GM21529 (cell line): Measurements from ENCODE around the gene ARCN1.
"Not testable (repeated sequence)": the region's sequence is repeated elsewhere in the genome, so short reads cannot be mapped to it uniquely, and the experiment has no call there.

Source experiments
- ATAC-seq: cut with Tn5 transposase; IDR thresholded peaks from one replicate; pipeline ENCODE4 v1.9.1; 2021; ENCODE audit not compliant: unreplicated experiment

Gene ARCN1

DNA sequence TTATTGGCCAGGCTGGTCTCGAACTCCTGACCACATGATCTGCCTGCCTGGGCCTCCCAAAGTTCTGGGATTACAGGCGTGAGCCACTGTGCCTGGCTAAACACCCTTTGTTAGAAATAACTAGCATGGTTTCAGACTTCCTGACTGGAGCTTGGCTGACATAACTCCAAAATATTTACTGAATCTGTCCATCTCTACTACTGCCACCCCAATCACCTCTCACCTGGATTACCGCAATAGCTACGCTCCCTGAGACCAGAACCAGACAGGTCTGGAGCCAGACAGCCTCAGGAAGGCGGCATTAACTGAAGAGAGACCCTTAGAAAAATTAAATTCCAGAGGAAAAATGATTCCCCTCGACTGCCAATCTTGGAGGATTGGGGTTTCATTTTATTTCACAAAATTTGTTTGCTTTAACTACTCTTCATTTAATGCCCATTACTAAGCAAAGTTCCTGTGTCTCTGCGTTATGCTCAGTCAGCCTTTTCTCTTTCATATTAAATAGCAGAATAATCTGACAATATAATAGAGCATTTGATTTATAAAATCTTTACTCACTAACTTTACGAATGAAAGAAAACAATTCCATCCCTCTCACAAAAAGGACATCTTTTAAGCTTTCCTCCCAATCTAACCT is 28.1 kb upstream of the ARCN1 start:
- no peak for ATAC-seq

- ATAC-seq = no peak
Observed at GRCh38 chr11:118544647-118545010, 27.6 kb upstream of the ARCN1 start.

DNA sequence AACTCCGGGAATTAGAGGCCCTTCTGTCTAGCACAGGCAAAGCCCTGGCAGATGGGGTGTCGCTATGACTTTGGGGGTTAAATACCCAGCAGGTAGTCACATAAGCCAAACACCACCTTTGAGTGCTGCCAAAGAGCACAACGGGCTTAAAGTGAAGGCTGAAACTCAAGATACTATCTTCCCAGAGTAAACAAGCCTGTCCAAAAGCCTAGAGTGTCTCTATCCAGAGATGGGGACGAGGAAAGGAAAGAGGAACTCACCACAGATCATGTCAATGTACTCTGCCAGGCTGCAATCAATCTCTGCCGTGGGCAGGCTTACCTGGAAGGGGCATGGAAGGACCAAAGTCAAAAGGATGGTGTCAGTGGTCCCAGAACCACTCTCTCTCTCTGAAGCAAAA is 26.7 kb upstream of the ARCN1 start:
- no peak for ATAC-seq

- ATAC-seq = no peak
Observed at GRCh38 chr11:118547132-118547531, 25.1 kb upstream of the ARCN1 start.

- ATAC-seq = no peak
Observed at GRCh38 chr11:118552341-118552740, 19.9 kb upstream of the ARCN1 start.

- ATAC-seq = no peak
Observed at GRCh38 chr11:118560806-118561205, 11.4 kb upstream of the ARCN1 start.

DNA sequence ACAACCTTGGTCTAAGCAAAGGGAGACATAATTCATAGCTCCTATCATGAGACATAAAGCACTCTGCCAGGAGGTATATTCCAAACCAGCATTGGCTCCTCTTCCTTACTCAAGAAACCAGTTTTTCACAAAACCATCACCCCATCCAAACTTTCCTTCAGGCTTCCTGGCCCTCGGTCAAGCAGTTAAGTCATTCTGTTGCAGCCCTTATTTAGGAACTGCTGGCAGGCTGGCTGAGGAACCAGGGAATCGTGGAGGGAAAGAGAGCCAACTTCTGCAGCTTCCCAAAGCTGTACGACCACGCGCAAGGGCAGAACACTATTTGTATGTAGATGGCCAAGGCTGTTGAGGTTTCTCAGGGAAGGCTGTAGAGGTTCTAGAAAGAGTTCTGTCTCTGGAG is 7.2 kb upstream of the ARCN1 start:
- no peak for ATAC-seq

DNA sequence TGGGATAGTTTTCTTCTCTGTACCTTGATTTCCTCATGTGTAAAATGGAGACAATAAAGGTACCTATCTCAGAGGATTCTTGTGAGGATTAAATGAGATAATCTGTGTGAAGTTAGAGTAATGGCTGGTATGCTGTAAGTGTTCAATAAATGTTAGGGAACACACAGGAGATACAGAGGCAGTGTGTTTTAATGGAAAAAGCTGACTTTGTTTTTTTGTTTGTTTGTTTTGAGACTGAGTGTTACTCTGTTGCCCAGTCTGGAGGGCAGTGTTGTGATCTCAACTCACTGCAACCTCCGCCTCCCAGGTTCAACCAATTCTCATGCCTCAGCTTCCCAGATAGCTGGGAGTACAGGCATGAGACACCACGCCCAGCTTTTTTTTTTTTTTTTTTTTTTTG is 2.5 kb upstream of the ARCN1 start:
- ATAC-seq = no peak

- ATAC-seq = no peak
Observed at GRCh38 chr11:118570787-118571186, 1.4 kb upstream of the ARCN1 start.

DNA sequence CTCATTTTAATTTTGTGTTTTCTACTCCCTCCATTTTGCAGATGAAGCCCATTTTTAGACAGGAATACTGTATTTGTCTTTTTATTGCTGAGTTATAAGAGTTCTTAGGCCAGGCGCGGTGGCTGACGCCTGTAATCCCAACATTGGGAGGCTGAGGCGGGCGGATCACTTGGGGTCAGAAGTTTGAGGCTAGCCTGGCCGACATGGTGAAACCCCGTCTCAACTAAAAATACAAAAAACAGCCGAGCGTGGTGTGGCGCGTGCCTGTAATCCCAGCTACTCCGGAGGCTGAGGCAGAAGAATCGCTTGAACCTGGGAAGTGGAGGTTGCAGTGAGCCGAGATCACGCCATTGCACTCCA is 528 bp upstream of the ARCN1 start:
- ATAC-seq = not testable (repeated sequence)

DNA sequence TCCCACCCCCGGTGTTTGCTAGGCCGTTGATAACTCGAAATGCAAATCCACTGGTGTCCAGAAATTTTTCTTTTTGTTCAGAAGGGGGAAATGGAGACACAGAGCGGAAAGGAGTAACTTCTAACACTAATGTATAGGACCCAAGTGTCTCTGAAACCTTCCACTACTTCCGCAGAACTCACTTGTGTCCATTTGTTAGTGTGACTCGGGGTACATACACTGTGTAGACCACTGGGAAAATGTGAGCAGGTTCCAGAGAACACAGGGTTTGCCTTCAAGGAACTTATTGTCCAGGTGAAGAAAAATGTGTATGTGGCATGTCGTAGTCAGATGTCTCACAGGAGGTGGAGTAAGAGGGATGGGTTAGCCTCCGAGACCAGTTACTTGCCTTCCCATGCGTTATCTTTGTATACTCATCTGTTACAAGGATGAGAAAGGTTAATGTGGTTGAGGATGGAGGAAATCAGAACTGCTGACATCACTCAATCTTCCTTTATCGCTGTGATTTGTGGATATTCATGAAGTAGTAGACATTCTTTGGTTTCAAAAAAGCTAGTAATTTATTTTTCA is 857 bp downstream of the ARCN1 start:
- peak; percentile 37 for ATAC-seq

DNA sequence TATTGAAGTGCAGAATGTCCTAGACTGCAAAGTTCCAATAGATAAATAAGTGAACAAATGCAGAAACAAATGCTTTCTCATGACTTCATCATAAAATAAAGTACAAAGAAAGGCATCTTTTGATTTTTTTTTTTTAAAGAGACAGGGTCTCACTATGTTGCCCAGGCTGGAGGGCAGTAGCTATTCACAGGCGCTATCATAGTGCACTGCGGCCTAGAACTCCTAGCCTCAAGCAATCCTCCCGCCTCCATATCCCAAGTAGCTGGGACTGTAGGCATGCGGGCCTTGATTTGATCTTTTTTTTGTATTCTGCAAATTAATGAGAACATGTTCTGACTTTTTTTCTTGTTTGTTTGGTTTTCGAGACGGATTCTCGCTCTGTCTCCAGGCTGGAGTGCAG is 2.4 kb downstream of the ARCN1 start:
- no peak for ATAC-seq

DNA sequence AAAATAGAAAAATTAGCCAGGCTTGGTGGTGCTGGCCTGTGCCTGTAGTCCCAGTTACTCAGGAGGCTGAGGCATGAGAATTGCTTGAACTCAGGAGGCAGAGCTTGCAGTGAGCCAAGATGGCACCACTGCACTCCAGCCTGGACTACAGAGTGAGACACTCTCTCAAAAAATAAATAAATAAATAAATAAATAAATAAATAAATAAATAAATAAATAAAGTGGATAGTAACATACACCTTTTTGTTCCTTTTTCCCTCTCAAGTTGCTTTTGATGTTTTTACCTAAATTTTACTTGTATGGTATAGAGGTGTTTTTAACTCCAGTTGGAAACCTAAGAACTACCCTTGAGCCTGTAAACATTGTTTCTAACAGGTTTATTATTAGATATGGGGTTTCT is 5.8 kb downstream of the ARCN1 start:
- not testable (repeated sequence) for ATAC-seq

- no peak for ATAC-seq
Observed at GRCh38 chr11:118581057-118581456, 8.8 kb downstream of the ARCN1 start.

DNA sequence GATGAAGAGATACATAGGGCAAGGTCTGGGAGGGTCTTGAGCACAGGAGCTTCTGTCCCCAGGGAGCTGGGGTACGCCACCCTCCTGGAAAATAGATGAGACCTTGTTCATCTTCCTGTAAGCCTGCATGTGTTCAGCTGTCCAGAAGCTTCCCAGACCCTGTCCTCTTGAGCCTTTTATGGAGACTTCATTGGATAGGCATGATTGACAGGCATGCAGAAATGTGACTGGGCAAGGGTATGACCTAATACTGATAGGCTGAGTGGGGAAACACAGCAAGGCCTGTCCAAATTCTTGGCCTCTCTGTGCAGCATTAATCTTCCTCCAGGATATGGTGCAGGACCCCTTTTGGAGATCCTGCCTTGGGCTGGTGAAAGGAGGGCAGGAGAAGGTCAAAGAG is 15.7 kb downstream of the ARCN1 start:
- ATAC-seq = no peak

DNA sequence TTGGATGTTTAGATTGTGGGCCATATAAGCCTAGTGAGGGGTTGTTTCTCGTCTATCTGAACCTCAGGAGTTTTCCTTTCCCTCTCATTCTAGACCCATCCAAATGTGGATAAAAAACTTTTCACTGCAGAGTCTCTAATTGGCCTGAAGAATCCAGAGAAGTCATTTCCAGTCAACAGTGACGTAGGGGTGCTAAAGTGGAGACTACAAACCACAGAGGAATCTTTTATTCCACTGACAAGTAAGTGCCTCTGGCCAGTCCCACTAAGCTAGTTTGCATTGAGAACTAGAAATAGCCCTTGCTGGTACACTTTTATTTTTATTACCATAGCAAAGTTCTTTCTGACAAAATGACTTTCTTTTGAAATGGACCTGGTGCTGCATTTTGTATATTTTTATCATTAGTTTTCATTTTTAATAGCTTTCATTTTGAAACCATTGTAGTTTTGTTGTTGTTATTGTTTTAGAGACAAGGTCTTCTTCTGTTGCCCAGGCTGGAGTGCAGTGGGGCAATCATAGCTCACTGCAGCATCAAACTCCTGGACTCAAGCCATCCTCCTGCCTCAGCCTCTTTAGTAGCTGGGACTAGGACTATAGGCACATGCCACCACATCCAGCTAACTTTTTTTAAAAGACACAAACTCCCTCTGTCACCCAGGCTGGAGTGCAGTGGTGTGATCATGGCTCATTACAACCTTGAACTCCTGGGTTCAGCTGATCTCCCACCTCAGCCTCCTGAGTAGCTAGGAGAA is 20.6 kb downstream of the ARCN1 start:
- no peak for ATAC-seq

DNA sequence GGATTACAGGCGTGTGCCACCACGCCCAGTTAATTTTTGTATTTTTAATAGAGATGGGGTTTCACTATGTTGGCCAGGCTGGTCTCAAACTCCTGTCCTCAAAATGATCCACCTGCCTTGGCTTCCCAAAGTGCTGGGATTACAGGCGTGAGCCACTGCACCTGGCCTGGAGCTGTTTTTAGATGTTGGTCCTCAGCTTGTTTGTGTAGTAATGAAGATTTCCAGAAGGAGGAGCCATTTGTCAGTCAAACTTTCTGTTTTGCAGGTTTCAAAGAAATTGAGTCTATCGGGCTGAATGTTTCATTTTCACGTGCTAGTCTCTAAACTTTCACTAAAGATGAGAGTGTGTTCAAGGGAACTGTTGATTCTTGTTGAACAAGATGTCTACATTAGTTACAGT is 22.8 kb downstream of the ARCN1 start:
- not testable (repeated sequence) for ATAC-seq

DNA sequence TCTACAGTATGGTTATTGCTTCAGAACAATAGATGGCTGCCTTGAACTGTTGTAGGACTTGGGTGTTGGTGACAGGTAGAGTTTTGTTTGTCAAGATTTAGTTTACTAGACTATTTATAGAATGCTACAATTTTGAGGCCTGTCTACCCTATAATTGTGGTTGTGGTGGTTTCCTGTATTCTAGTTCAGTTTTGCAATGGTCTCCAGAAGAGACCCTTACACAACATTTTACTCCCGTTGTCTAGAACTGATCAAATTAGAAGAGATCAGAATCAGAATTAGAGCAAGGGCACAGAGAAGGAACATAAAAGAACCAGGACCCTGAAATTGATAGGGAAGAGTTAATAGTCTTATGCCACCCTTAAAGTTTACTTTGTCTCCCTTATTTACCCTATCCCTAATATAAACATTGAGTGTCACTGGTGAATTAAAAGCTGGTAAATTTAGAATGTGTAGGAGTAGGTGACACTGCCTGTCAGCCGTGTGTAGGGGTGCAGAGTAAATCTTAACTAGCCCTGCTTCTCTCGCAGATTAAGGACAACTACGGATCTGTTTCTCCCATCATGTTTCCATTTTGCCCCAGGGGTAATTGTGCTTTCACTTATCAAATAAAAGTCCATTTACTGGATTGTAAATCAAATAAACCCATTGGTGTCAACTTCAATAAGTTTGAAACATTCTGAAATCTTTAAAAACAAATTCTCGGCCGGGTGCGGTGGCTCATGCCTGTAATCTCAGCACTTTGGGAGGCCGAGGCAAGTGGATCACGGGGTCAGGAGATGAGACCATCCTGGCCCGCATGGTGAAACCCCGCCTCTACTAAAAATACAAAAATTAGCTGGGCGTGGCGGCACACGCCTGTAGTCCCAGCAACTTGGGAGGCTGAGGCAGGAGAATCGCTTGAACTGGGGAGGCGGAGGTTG is 24.3 kb downstream of the ARCN1 start:
- ATAC-seq = no peak

GRCh38 chr11:118597556-118597955 is 25.3 kb downstream of the ARCN1 start:
- no peak for ATAC-seq

GRCh38 chr11:118602331-118602730 is 30.1 kb downstream of the ARCN1 start:
- ATAC-seq = no peak

GRCh38 chr11:118603709-118604108 is 31.5 kb downstream of the ARCN1 start:
- ATAC-seq = not testable (repeated sequence)

DNA sequence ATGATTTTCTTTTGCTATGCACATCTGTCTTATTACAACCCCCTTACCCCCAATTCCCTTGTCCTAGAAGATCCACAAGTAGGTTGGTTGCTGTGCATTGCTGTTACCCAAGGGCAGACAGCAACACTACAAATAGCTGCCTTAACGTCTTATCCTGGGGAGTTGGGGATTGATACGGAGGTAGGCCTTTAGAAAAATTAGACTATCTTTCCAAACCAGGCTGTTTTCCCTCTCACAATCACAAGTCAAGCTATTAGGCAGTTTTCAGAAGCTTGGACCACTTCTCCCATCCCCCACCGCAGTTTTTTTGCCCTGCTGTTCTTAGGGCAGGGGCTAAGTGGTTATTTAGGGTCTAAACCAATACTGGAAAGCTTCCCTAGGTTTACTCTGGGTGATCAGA is 32.4 kb downstream of the ARCN1 start:
- no peak for ATAC-seq
